Activated B cell treated with CpG ODN at 0.5 μM for 24 hours (primary cell): ENCODE data around the gene SUPT3H. TPM values are rescaled to one million over a fixed set of nuclear protein-coding genes. Genes with fewer than 3 reads are reported as not detected.

Experiments
- ATAC-seq: fragments of 200-7000 bp; cut with Tn5 transposase; one replicate; pipeline ENCODE4 v1.10.0; 2021; ENCODE audit warnings: low read depth, mild to moderate bottlenecking, moderate library complexity
- CTCF ChIA-PET: fragments of 350-600 bp; sonication (Branson Sonifier 250); formaldehyde crosslinking; loops from one replicate; lab custom pipeline; 2021; ENCODE audit warnings: antibody characterized with exemption; lab: Charles Lee
- POLR2A ChIA-PET: fragments of 350-600 bp; sonication (Branson Sonifier 250); formaldehyde crosslinking; loops from one replicate; lab custom pipeline; 2021; ENCODE audit warnings: antibody characterized with exemption; lab: Charles Lee
- DNase-seq: peaks from one replicate; pipeline ENCODE4 v3.0.0; 2022
- H3K27ac Mint-ChIP-seq: one replicate; pipeline ENCODE4 v1.8.0; 2020; ENCODE audit warnings: mixed read lengths
- H3K27me3 Mint-ChIP-seq: one replicate; pipeline ENCODE4 v1.8.0; 2021; ENCODE audit warnings: mixed read lengths
- H3K36me3 Mint-ChIP-seq: one replicate; pipeline ENCODE4 v1.8.0; 2021; ENCODE audit warnings: low read depth, mixed read lengths
- H3K4me1 Mint-ChIP-seq: one replicate; pipeline ENCODE4 v1.8.0; 2021; ENCODE audit warnings: mixed read lengths
- H3K4me3 Mint-ChIP-seq: one replicate; pipeline ENCODE4 v1.8.0; 2020; ENCODE audit warnings: mild to moderate bottlenecking, mixed read lengths
- H3K9me3 Mint-ChIP-seq: one replicate; pipeline ENCODE4 v1.8.0; 2020; ENCODE audit warnings: mixed read lengths
- intact Hi-C: fragments of 100-400 bp; cut with micrococcal nuclease; formaldehyde crosslinking; loops from one replicate; pipeline ENCODE4 v1.15.1; 2024
- total RNA-seq: library from RNA; stranded (reverse); gene quantifications from 2 replicates; pipeline ENCODE4 v1.2.3, GENCODE V29; 2022
- TF ChIP-seq, protein P1 (sequence below): fragments of 200-600 bp; IDR thresholded peaks from one replicate; pipeline ENCODE4 v1.8.0; 2022; ENCODE audit warnings: antibody characterized with exemption, mild to moderate bottlenecking

Gene SUPT3H
- total RNA-seq, 1 donor from 2014 or later, result 9.9 TPM

DNA sequence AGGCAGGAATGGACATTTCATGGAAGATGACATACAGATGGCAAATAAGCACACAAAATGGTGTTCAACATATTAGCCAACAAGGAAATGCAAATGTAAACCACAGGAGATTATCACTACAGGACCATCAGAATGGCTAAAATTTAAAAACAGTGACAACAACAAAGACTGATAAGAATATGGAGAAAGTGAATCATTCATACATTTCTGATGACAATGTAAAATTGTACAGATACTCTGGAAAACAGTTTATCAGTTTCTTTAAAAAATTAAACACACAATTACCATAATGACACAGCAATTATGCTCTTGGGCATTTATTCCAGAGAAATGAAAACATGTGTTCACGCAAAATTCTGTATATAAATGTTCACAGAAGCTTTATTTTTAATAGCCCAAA is 155.4 kb downstream of the SUPT3H start:
- no peak overlapping the region for H3K27ac Mint-ChIP-seq
- H3K9me3 Mint-ChIP-seq, result no peaks in the 10 kb centered on the region
- no peak overlapping the region for H3K4me3 Mint-ChIP-seq
- POLR2A ChIA-PET, result no interaction called here
- intact Hi-C loops, result no loop called here
- DNase-seq (no peak), ATAC-seq (no peak)
- no peaks in the 10 kb centered on the region for H3K27me3 Mint-ChIP-seq
- H3K4me1 Mint-ChIP-seq, result no peaks in the 10 kb centered on the region
- TF ChIP-seq, protein P1, sequence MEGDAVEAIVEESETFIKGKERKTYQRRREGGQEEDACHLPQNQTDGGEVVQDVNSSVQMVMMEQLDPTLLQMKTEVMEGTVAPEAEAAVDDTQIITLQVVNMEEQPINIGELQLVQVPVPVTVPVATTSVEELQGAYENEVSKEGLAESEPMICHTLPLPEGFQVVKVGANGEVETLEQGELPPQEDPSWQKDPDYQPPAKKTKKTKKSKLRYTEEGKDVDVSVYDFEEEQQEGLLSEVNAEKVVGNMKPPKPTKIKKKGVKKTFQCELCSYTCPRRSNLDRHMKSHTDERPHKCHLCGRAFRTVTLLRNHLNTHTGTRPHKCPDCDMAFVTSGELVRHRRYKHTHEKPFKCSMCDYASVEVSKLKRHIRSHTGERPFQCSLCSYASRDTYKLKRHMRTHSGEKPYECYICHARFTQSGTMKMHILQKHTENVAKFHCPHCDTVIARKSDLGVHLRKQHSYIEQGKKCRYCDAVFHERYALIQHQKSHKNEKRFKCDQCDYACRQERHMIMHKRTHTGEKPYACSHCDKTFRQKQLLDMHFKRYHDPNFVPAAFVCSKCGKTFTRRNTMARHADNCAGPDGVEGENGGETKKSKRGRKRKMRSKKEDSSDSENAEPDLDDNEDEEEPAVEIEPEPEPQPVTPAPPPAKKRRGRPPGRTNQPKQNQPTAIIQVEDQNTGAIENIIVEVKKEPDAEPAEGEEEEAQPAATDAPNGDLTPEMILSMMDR, result no peak
- no peaks in the 10 kb centered on the region for H3K36me3 Mint-ChIP-seq
- CTCF ChIA-PET, result no interaction called here

DNA sequence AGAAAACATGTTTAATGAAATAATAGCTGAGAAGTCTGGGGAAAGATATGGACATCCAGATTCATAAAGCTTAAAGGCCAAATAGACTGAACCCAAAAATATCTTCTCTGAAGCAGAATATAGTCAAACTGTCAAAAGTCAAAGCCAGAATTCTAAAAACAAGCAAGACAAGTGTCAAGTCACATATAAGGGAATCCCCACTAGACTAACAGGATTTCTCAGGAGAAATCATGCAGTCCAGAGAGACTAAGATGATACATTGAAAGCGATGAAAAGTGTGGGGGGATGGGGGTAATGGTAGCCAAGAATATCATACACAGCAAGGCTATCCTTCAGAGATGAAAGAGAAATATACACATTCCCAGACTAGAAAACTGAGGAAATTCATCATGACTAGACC is 162.0 kb downstream of the SUPT3H start:
- no peak overlapping the region for H3K4me3 Mint-ChIP-seq
- no peak for ATAC-seq
- intact Hi-C loops, result no loop called here

DNA sequence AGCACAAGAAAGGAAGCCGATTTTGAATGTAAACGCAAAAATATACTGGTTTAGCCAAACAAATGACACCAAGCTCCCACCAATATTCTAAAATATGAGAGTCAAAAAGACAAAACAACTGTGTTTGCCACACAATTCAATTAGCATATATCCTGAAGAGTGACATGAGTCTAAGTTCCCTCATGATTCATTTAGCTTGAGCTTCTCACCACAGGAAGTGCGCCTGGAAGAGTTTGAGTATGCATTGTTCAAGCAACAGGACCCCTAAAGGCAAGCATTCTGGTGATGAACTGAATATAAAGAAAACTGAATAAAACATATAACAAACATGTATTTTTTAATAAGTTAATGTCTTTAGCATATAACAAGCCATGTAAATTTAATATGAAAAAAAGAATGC is 164.8 kb downstream of the SUPT3H start:
- DNase-seq, result no peak
- H3K9me3 Mint-ChIP-seq, result peaks cover 26% of the 10 kb centered on the region
- H3K27me3 Mint-ChIP-seq, result no peaks in the 10 kb centered on the region
- no peak overlapping the region for H3K4me3 Mint-ChIP-seq
- ChIA-PET CTCF (no interaction called here), POLR2A (no interaction called here)
- intact Hi-C loops, result no loop called here
- no peak overlapping the region for H3K27ac Mint-ChIP-seq
- TF ChIP-seq, protein P1, result no peak
- peaks cover 14% of the 10 kb centered on the region for H3K36me3 Mint-ChIP-seq
- H3K4me1 Mint-ChIP-seq, result peaks cover 4% of the 10 kb centered on the region
- no peak for ATAC-seq

More for the DNA sequence above, 162.0 kb downstream of the SUPT3H start:
- DNase-seq, result no peak
- peaks cover 13% of the 10 kb centered on the region for H3K9me3 Mint-ChIP-seq
- TF ChIP-seq, protein P1, result no peak
- POLR2A ChIA-PET, result no interaction called here
- no peaks in the 10 kb centered on the region for H3K27me3 Mint-ChIP-seq
- no peak overlapping the region for H3K27ac Mint-ChIP-seq
- CTCF ChIA-PET, result no interaction called here
- peaks cover 2% of the 10 kb centered on the region for H3K36me3 Mint-ChIP-seq
- peaks cover 4% of the 10 kb centered on the region for H3K4me1 Mint-ChIP-seq

DNA sequence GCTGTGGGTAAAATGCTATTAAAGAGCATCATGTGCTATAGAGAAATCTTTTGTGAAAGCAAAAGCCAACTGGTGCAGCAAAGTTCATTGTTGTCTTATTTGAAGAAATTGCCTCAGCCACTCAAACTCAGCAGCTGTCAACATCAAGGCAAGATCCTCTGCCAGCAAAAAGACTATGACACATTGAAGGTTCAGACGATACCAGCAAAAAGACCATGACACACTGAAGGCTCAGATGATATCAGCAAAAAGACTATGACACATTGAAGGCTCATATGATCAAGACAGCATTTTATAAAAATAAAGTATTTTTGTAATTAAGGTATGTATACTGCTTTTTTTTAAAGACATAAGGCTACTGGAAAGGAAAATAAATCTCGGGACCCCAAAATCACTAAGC is 168.0 kb downstream of the SUPT3H start:
- Mint-ChIP-seq H3K9me3 (peaks cover 16% of the 10 kb centered on the region), H3K4me1 (peaks cover 4% of the 10 kb centered on the region), H3K36me3 (peaks cover 12% of the 10 kb centered on the region), H3K27me3 (no peaks in the 10 kb centered on the region), H3K27ac (no peak overlapping the region), H3K4me3 (no peak overlapping the region)
- ChIA-PET POLR2A (no interaction called here), CTCF (no interaction called here)
- ATAC-seq (no peak), DNase-seq (no peak)
- intact Hi-C loops, result no loop called here
- TF ChIP-seq, protein P1, result no peak

DNA sequence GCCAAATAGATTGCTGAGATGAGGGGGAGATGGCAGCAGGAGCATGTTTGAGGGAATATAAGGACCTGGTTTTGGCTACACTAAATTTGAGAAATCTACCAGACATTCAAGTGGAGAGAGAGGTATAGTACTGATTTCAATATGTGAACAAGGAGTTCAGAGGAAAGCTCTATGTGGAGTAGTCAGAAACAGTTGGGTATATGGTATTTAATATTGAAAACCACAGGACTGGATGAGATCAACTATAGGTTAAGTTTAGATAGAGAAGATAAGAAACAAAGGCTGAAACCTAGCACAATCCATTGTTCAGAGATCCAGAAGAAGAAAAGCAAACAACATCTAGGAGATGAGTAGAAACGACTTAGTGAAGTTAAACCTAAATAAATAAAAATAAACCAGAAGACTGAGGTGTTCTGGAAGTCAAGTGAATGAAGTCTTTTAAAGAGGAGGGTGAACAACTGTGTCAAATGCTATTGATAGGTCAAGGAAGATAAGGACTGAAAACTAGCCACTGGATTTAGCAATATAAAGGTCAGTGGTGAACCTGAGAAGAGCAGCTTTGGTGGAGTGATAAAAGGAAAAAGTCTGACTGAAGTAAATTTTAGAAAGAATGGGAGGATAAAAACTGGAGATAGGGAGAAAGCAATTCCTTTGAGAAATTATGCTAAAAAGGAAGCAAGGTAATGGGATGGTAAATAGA is 170.8 kb downstream of the SUPT3H start:
- Mint-ChIP-seq H3K9me3 (peaks cover 16% of the 10 kb centered on the region), H3K27me3 (no peaks in the 10 kb centered on the region), H3K36me3 (peaks cover 12% of the 10 kb centered on the region), H3K4me1 (no peaks in the 10 kb centered on the region), H3K27ac (no peak overlapping the region), H3K4me3 (no peak overlapping the region)
- no peak for DNase-seq
- ATAC-seq, result no peak
- TF ChIP-seq, protein P1, result no peak
- intact Hi-C loops, result no loop called here
- ChIA-PET POLR2A (no interaction called here), CTCF (no interaction called here)
